ENCODE results near the gene ALDH1B1.

GRCh38 chr9:38343552-38343951, 49.0 kb upstream of the ALDH1B1 start:
- TF ChIP-seq CTCF (IDR thresholded peaks at IDR 0.05) (no peak), POLR2A (IDR thresholded peaks at IDR 0.05; ENCODE audit: low read depth) (no peak), EP300 (IDR thresholded peaks at IDR 0.05) (no peak)
